Prostate gland (tissue), 2 donors: ENCODE measurements around the gene DEAF1.

Source experiments
- CTCF ChIP-seq, 4 experiments: fragments of 200-600 bp in 2 of 4; fragments of 450-650 bp in 2 of 4; sonication (generic) in 2 of 4; IDR thresholded peaks; 1 replicate in 3 of 4; 2 replicates in 1 of 4; pipeline ENCODE4 v1.5.1; 2016 to 2019; ENCODE audit warnings: antibody characterized with exemption in 4 of 4, mild to moderate bottlenecking in 2 of 4, moderate library complexity in 2 of 4
- POLR2A ChIP-seq: fragments of 450-650 bp; IDR thresholded peaks from one replicate; pipeline ENCODE4 v1.6.1; 2016; ENCODE audit warnings: antibody characterized with exemption, mild to moderate bottlenecking

GRCh38 chr11:635945-636510, 59.0 kb downstream of the DEAF1 start:
- TF ChIP-seq CTCF (IDR thresholded peaks at IDR 0.05) (no peak), POLR2A (no peak)
